GM12878 (cell line): Measurements from ENCODE around the gene BANP. TPM values are rescaled to one million over a fixed set of nuclear protein-coding genes. Genes with fewer than 3 reads are reported as not detected.

ENCODE experiments used
- ATAC-seq: fragments of 200-7000 bp; cut with Tn5 transposase; 3 replicates; pipeline ENCODE4 v1.9.1; 2020; ENCODE audit warnings: mild to moderate bottlenecking, moderate library complexity
- BruUV-seq: library from RNA; stranded (reverse); fragments of 400-500 nt; replicated peaks from 2 replicates; lab custom pipeline; 2021; lab: Mats Ljungman, UMichigan
- CTCF ChIA-PET: fragments of 300-600 bp; sonication (Branson Sonifier 250); formaldehyde crosslinking; extraction: SDS; loops from one replicate; lab custom pipeline; 2021; ENCODE audit warnings: inconsistent platforms; lab: Yijun Ruan, JAX
- POLR2A ChIA-PET: fragments of 350-600 bp; formaldehyde crosslinking; extraction: SDS; loops from one replicate; lab custom pipeline; 2021; ENCODE audit warnings: inconsistent platforms; lab: Charles Lee
- RAD21 ChIA-PET: fragments of 300-600 bp; sonication (Branson Sonifier 250); formaldehyde crosslinking; loops from one replicate; lab custom pipeline; 2023; ENCODE audit warnings: antibody characterized with exemption; ENCODE audit not compliant: unreplicated experiment; lab: Charles Lee
- SMC1A ChIA-PET: fragments of 300-600 bp; sonication (Branson Sonifier 250); formaldehyde crosslinking; loops from one replicate; lab custom pipeline; 2023; ENCODE audit not compliant: unreplicated experiment, uncharacterized antibody; lab: Charles Lee
- DNase-seq: peaks from one replicate; pipeline ENCODE4 v3.0.0-alpha.2; 2011; ENCODE audit warnings: low read depth, low spot score
- FAIRE-seq: peaks from 3 replicates; lab custom pipeline; 2011; peaks lifted over from hg19 to GRCh38; lab: Jason Lieb, UNC
- H2AFZ ChIP-seq: 2 replicates; pipeline ENCODE4 v1.6.0; 2011; ENCODE audit warnings: low read depth, low read length, control low read depth; ENCODE audit not compliant: control insufficient read depth
- H3K27ac ChIP-seq: 2 replicates; pipeline ENCODE4 v1.5.1; 2011; ENCODE audit warnings: control low read depth; ENCODE audit not compliant: control insufficient read depth, insufficient read depth
- H3K27me3 ChIP-seq, 2 experiments: replicated peaks in 1 of 2; 2 replicates each; pipeline versions ENCODE4 v1.6.0 to v1.6.1; 2011; ENCODE audit warnings: low read length in 1 of 2; ENCODE audit not compliant: control insufficient read depth in 2 of 2, insufficient read depth in 2 of 2
- H3K36me3 ChIP-seq, 2 experiments: 2 replicates each; pipeline ENCODE4 v1.5.1; 2011; ENCODE audit warnings: low read length in 1 of 2; ENCODE audit not compliant: control insufficient read depth in 2 of 2, insufficient read depth in 2 of 2
- H3K4me1 ChIP-seq: 2 replicates; pipeline ENCODE4 v1.6.1; 2011; ENCODE audit warnings: mild to moderate bottlenecking, low read length, moderate library complexity, mixed read lengths; ENCODE audit not compliant: control insufficient read depth, insufficient read depth
- H3K4me2 ChIP-seq: 2 replicates; pipeline ENCODE4 v1.6.0; 2011; ENCODE audit warnings: control low read depth; ENCODE audit not compliant: control insufficient read depth, insufficient read depth
- H3K4me3 ChIP-seq: fragments of 200-600 bp; sonication (generic); 2 replicates; pipeline ENCODE4 v1.5.1; 2016
- H3K79me2 ChIP-seq: 2 replicates; pipeline ENCODE4 v1.6.0; 2011; ENCODE audit warnings: low read length; ENCODE audit not compliant: control insufficient read depth, insufficient read depth
- H3K9ac ChIP-seq: 2 replicates; pipeline ENCODE4 v1.8.0; 2011; ENCODE audit warnings: low read length, control low read depth, mixed read lengths; ENCODE audit not compliant: control insufficient read depth, insufficient read depth
- H3K9me3 ChIP-seq: replicated peaks from 3 replicates; pipeline ENCODE4 v1.5.1; 2011; ENCODE audit warnings: mild to moderate bottlenecking, low read length; ENCODE audit not compliant: control insufficient read depth, insufficient read depth
- H4K20me1 ChIP-seq: 2 replicates; pipeline ENCODE4 v1.6.0; 2011; ENCODE audit not compliant: control insufficient read depth, insufficient read depth
- DPF2 ChIP-seq: fragments of 450-650 bp; IDR thresholded peaks from 2 replicates; pipeline ENCODE4 v1.6.1; 2017; ENCODE audit warnings: mild to moderate bottlenecking
- EP300 ChIP-seq, 2 experiments: fragments of 150-350 bp in 1 of 2; IDR thresholded peaks; 2 replicates each; pipeline ENCODE4 v1.6.1; 2011 to 2012; ENCODE audit warnings: low read depth in 2 of 2, low read length in 2 of 2, borderline replicate concordance in 1 of 2, improper control_type of control experiment in 1 of 2, inconsistent platforms in 1 of 2; ENCODE audit not compliant: control insufficient read depth in 1 of 2
- ESRRA ChIP-seq: IDR thresholded peaks from 2 replicates; pipeline ENCODE4 v1.6.1; 2012; ENCODE audit warnings: mild to moderate bottlenecking, low read length, improper control_type of control experiment
- JUNB ChIP-seq: IDR thresholded peaks from 2 replicates; pipeline ENCODE4 v1.6.1; 2016; ENCODE audit warnings: antibody characterized with exemption, mild to moderate bottlenecking
- MXI1 ChIP-seq: fragments of 150-350 bp; IDR thresholded peaks from 2 replicates; pipeline ENCODE4 v1.6.1; 2011; ENCODE audit warnings: low read depth, mild to moderate bottlenecking, inconsistent platforms, low read length, improper control_type of control experiment
- POLR2AphosphoS2 ChIP-seq: IDR thresholded peaks from 2 replicates; pipeline ENCODE4 v1.6.1; 2011; ENCODE audit warnings: low read depth, mild to moderate bottlenecking, low read length, improper control_type of control experiment, moderate library complexity
- POLR2AphosphoS5 ChIP-seq: IDR thresholded peaks from 2 replicates; pipeline ENCODE4 v1.6.1; 2011; ENCODE audit warnings: mild to moderate bottlenecking, low read length, inconsistent platforms
- RBBP5 ChIP-seq: fragments of 200-600 bp; sonication (generic); conservative IDR thresholded peaks from 2 replicates; pipeline ENCODE4 v1.6.1; 2016
- ZNF207 ChIP-seq: fragments of 450-650 bp; IDR thresholded peaks from 2 replicates; pipeline ENCODE4 v1.6.1; 2014; ENCODE audit warnings: antibody characterized with exemption, mild to moderate bottlenecking, borderline replicate concordance
- WGBS: methylation state at CpG from one replicate; pipeline ENCODE4 v1.1.6; 2016; ENCODE audit warnings: low lambda C conversion rate; ENCODE audit not compliant: insufficient replicate concordance, insufficient coverage; ENCODE audit errors: missing lambda C conversion rate; 5-methylcytosine and 5-hydroxymethylcytosine counted together
- in situ Hi-C: fragments of 300-500 bp; cut with MboI; formaldehyde crosslinking; loops from 9 replicates; pipeline ENCODE4 v1.14.3; 2018; ENCODE audit warnings: mixed read lengths
- intact Hi-C: fragments of 100-400 bp; cut with micrococcal nuclease; formaldehyde crosslinking; loops from one replicate; pipeline ENCODE4 v1.14.2; 2022; ENCODE audit not compliant: unreplicated experiment
- polyA plus RNA-seq, 11 experiments: library from polyadenylated mRNA; depleted of rRNA in 4 of 11; unstranded in 6 of 11; stranded (reverse) in 5 of 11; fragments of >200 nt; fragmentation: Nextera tagmentation in 4 of 11; fragmentation: Illumina TruSeq in 1 of 11; extraction: Ambion mirVana in 4 of 11; extraction: Trizol in 1 of 11; gene quantifications; 1 replicate in 1 of 11; 2 replicates in 10 of 11; pipeline versions ENCODE4 v1.2.1 to v1.2.3, GENCODE V29; 2011 to 2016; ENCODE audit warnings: inconsistent platforms in 2 of 11, missing spikeins in 2 of 11, low read depth in 1 of 11
- total RNA-seq, 4 experiments: library from RNA; depleted of rRNA in 3 of 4; stranded (reverse); fragments of >200 nt in 3 of 4; fragmentation: Illumina TruSeq in 1 of 4; extraction: Trizol in 1 of 4; gene quantifications; 2 replicates each; pipeline versions ENCODE4 v1.2.1 to v1.2.3, GENCODE V29; 2013 to 2021
- TF ChIP-seq, protein P1 (sequence below): fragments of 450-650 bp; IDR thresholded peaks from 2 replicates; pipeline ENCODE4 v1.6.1; 2017; ENCODE audit warnings: antibody characterized with exemption, mild to moderate bottlenecking, moderate library complexity
- TF ChIP-seq, protein P2 (sequence below): IDR thresholded peaks from 2 replicates; pipeline ENCODE4 v1.6.1; 2012; ENCODE audit warnings: improper control_type of control experiment, low read depth, low read length; ENCODE audit not compliant: insufficient replicate concordance
- TF ChIP-seq, protein P3 (sequence below): fragments of 450-650 bp; IDR thresholded peaks from 2 replicates; pipeline ENCODE4 v1.6.1; 2018; ENCODE audit warnings: mild to moderate bottlenecking, low read depth, moderate library complexity; ENCODE audit not compliant: partially characterized antibody

Gene BANP
- total and polyA plus RNA-seq, 10 of the 15 experiments (the other 5 are each of a cell fraction or from before 2014, with no cell fraction given), result 3.9 to 21.9 (median 12.2) TPM

DNA sequence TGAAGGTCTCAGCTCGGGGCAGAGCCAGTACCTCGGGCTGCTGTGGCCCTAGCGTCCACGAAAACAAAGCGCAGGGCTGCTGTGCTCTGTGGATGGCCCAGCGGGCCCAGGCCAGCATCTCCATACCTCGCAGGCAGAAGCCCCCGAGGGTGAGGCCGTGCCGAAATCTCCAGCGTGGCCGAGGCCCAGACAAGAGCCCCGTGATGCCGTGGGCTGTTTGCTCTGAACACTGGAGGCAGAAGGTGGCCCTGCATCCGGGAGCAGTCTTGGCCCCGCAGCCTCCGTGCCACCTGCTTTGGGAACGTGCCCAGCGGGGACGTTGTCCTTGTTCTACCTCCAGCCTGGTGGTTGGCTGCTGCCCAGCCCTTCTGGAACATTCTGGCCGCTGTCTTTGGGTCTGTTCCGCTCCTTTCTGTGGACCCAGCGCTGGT, 121.4 kb downstream of the BANP start (continued):
- TF ChIP-seq EP300 (IDR thresholded peaks at IDR 0.05; ENCODE audit: borderline replicate concordance in 1 of 2, control insufficient read depth in 1 of 2, low read depth in 2 of 2, low read length in 2 of 2), result no peak
- no peak for TF ChIP-seq DPF2

DNA sequence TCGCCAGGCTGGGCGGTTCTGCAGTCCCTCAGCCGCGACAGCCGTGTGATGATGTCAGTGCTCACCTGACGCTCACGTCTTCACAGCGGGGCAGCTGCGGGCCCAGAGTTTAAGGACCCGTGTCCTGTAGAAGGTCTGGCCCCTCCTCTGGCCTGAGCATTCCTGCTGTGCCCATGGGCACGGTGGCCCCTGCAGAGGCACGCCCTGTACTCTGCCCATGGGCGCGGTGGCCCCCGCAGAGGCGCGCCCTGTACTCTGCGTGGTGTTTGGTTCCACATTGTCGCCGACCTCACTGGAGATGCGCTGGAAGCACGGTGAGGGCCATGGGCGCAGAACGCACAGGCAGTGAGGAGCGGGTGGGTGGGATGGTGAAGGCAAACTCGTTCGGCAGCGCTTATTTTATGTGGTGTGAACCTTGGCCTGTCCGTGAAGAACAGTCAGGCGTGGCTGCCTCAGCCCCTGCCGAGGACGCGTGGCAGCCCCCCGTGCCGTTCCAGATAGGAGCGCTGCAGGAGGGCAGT, 122.0 kb downstream of the BANP start:
- ChIA-PET POLR2A (no interaction called here), RAD21 (no interaction called here), SMC1A (no interaction called here), CTCF (no interaction called here)
- ATAC-seq (no peak), DNase-seq (no peak), FAIRE-seq (no peak)
- no peak overlapping the region for H3K4me2 ChIP-seq
- no peaks in the 10 kb centered on the region for H4K20me1 ChIP-seq
- no TSS peak for BruUV-seq
- H3K79me2 ChIP-seq, result no peaks in the 10 kb centered on the region
- H2AFZ ChIP-seq, result no peak overlapping the region
- H3K4me3 ChIP-seq, result no peak overlapping the region
- H3K4me1 ChIP-seq, result peaks cover 19% of the 10 kb centered on the region
- H3K27ac ChIP-seq, result no peak overlapping the region
- 94% methylated on average over 30 of the region's 36 CpGs for WGBS
- intact Hi-C loops, result no loop called here
- in situ Hi-C loops, result no loop called here
- no peak overlapping the region for H3K9ac ChIP-seq
- no peaks in the 10 kb centered on the region for H3K27me3 ChIP-seq
- no peaks in the 10 kb centered on the region for H3K9me3 ChIP-seq
- H3K36me3 ChIP-seq, result peaks cover 2 to 6% of the 10 kb centered on the region in 2 experiments; a peak in 3 of 4 replicates
- TF ChIP-seq, protein P1, sequence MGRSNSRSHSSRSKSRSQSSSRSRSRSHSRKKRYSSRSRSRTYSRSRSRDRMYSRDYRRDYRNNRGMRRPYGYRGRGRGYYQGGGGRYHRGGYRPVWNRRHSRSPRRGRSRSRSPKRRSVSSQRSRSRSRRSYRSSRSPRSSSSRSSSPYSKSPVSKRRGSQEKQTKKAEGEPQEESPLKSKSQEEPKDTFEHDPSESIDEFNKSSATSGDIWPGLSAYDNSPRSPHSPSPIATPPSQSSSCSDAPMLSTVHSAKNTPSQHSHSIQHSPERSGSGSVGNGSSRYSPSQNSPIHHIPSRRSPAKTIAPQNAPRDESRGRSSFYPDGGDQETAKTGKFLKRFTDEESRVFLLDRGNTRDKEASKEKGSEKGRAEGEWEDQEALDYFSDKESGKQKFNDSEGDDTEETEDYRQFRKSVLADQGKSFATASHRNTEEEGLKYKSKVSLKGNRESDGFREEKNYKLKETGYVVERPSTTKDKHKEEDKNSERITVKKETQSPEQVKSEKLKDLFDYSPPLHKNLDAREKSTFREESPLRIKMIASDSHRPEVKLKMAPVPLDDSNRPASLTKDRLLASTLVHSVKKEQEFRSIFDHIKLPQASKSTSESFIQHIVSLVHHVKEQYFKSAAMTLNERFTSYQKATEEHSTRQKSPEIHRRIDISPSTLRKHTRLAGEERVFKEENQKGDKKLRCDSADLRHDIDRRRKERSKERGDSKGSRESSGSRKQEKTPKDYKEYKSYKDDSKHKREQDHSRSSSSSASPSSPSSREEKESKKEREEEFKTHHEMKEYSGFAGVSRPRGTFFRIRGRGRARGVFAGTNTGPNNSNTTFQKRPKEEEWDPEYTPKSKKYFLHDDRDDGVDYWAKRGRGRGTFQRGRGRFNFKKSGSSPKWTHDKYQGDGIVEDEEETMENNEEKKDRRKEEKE, result no peak
- TF ChIP-seq, protein P2, sequence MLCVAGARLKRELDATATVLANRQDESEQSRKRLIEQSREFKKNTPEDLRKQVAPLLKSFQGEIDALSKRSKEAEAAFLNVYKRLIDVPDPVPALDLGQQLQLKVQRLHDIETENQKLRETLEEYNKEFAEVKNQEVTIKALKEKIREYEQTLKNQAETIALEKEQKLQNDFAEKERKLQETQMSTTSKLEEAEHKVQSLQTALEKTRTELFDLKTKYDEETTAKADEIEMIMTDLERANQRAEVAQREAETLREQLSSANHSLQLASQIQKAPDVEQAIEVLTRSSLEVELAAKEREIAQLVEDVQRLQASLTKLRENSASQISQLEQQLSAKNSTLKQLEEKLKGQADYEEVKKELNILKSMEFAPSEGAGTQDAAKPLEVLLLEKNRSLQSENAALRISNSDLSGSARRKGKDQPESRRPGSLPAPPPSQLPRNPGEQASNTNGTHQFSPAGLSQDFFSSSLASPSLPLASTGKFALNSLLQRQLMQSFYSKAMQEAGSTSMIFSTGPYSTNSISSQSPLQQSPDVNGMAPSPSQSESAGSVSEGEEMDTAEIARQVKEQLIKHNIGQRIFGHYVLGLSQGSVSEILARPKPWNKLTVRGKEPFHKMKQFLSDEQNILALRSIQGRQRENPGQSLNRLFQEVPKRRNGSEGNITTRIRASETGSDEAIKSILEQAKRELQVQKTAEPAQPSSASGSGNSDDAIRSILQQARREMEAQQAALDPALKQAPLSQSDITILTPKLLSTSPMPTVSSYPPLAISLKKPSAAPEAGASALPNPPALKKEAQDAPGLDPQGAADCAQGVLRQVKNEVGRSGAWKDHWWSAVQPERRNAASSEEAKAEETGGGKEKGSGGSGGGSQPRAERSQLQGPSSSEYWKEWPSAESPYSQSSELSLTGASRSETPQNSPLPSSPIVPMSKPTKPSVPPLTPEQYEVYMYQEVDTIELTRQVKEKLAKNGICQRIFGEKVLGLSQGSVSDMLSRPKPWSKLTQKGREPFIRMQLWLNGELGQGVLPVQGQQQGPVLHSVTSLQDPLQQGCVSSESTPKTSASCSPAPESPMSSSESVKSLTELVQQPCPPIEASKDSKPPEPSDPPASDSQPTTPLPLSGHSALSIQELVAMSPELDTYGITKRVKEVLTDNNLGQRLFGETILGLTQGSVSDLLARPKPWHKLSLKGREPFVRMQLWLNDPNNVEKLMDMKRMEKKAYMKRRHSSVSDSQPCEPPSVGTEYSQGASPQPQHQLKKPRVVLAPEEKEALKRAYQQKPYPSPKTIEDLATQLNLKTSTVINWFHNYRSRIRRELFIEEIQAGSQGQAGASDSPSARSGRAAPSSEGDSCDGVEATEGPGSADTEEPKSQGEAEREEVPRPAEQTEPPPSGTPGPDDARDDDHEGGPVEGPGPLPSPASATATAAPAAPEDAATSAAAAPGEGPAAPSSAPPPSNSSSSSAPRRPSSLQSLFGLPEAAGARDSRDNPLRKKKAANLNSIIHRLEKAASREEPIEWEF, result no peak
- TF ChIP-seq POLR2AphosphoS5, result no peak
- TF ChIP-seq, protein P3, sequence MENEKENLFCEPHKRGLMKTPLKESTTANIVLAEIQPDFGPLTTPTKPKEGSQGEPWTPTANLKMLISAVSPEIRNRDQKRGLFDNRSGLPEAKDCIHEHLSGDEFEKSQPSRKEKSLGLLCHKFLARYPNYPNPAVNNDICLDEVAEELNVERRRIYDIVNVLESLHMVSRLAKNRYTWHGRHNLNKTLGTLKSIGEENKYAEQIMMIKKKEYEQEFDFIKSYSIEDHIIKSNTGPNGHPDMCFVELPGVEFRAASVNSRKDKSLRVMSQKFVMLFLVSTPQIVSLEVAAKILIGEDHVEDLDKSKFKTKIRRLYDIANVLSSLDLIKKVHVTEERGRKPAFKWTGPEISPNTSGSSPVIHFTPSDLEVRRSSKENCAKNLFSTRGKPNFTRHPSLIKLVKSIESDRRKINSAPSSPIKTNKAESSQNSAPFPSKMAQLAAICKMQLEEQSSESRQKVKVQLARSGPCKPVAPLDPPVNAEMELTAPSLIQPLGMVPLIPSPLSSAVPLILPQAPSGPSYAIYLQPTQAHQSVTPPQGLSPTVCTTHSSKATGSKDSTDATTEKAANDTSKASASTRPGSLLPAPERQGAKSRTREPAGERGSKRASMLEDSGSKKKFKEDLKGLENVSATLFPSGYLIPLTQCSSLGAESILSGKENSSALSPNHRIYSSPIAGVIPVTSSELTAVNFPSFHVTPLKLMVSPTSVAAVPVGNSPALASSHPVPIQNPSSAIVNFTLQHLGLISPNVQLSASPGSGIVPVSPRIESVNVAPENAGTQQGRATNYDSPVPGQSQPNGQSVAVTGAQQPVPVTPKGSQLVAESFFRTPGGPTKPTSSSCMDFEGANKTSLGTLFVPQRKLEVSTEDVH, result no peak
- TF ChIP-seq ESRRA, result no peak
- no peak for TF ChIP-seq ZNF207
- TF ChIP-seq JUNB, result no peak
- no peak for TF ChIP-seq POLR2AphosphoS2
- TF ChIP-seq MXI1, result no peak
- TF ChIP-seq RBBP5, result no peak
